ENCODE results near the gene MRPL24.

GRCh38 chr1:156694690-156694962 is 46.3 kb downstream of the MRPL24 start:
- TF ChIP-seq ZNF776 (tag by site-specific recombination; IDR thresholded peaks at IDR 0.05; ENCODE audit: borderline replicate concordance) (no peak), ZNF629 (tag by site-specific recombination; IDR thresholded peaks at IDR 0.05) (no peak), ZNF707 (tag by site-specific recombination; IDR thresholded peaks at IDR 0.05) (no peak), ZNF777 (tag by site-specific recombination; IDR thresholded peaks at IDR 0.05; ENCODE audit: borderline replicate concordance) (no peak), ZNF24 (tag by site-specific recombination; IDR thresholded peaks at IDR 0.05) (no peak), CTCF (tag by site-specific recombination; IDR thresholded peaks at IDR 0.05) (no peak), HOXA7 (CRISPR knock-in tag; IDR thresholded peaks at IDR 0.05; ENCODE audit: borderline replicate concordance) (no peak), TCF7L2 (IDR thresholded peaks at IDR 0.05; ENCODE audit: borderline replicate concordance, low read depth, low read length) (no peak), ZNF677 (tag by site-specific recombination; IDR thresholded peaks at IDR 0.05) (no peak), REST (tag by site-specific recombination; IDR thresholded peaks at IDR 0.05) (no peak), ZNF664 (tag by site-specific recombination; IDR thresholded peaks at IDR 0.05) (no peak)

Measured in HEK293 (cell line).